AG10803 (cell line): ENCODE measurements around the gene MAP2.

ENCODE experiments used
- DNase-seq: peaks from one replicate; pipeline ENCODE4 v3.0.0; 2010; ENCODE audit warnings: low read depth
- H3K4me3 ChIP-seq: 2 replicates; pipeline ENCODE4 v1.5.1; 2011; ENCODE audit warnings: mild to moderate bottlenecking, low read length, control low read depth
- TF ChIP-seq, protein P1 (sequence below): conservative IDR thresholded peaks from 2 replicates; pipeline ENCODE4 v1.5.1; 2011; ENCODE audit warnings: mild to moderate bottlenecking, low read length, control low read depth, inconsistent platforms

The MAP2 gene

GRCh38 chr2:209463226-209463625 lies 39.4 kb downstream of the MAP2 start:
- H3K4me3 ChIP-seq, result no peak overlapping the region
- no peak for DNase-seq
- TF ChIP-seq, protein P1, sequence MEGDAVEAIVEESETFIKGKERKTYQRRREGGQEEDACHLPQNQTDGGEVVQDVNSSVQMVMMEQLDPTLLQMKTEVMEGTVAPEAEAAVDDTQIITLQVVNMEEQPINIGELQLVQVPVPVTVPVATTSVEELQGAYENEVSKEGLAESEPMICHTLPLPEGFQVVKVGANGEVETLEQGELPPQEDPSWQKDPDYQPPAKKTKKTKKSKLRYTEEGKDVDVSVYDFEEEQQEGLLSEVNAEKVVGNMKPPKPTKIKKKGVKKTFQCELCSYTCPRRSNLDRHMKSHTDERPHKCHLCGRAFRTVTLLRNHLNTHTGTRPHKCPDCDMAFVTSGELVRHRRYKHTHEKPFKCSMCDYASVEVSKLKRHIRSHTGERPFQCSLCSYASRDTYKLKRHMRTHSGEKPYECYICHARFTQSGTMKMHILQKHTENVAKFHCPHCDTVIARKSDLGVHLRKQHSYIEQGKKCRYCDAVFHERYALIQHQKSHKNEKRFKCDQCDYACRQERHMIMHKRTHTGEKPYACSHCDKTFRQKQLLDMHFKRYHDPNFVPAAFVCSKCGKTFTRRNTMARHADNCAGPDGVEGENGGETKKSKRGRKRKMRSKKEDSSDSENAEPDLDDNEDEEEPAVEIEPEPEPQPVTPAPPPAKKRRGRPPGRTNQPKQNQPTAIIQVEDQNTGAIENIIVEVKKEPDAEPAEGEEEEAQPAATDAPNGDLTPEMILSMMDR, result peak; percentile 24; the same call in 1 of the 2 replicates

GRCh38 chr2:209463835-209464234 lies 40.0 kb downstream of the MAP2 start:
- H3K4me3 ChIP-seq, result no peak overlapping the region
- no peak for DNase-seq
- TF ChIP-seq, protein P1, result no peak

DNA sequence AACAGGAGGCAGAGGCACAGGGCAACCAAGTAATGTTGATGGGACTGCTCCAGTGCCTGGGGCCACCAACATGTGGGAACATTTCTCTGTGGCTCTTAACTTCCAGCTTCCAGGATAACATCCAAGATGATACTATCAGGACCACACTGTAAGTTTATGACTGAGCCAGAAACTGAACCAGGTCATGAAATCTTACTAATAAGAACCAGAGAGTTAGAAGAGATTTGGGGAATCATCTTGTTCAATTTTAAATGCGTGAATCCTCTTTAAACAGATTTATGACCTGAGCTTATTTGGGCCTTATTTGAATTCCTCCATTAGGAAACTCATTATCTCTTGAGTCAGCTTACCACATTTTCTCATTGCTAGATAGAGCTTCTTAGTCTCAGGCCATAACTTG lies 45.0 kb downstream of the MAP2 start:
- DNase-seq, result peak; percentile 9
- H3K4me3 ChIP-seq, result no peak overlapping the region
- TF ChIP-seq, protein P1, result no peak

- no peak overlapping the region for H3K4me3 ChIP-seq
- DNase-seq, result no peak
- TF ChIP-seq, protein P1, result no peak
Observed at GRCh38 chr2:209469481-209469880, 45.6 kb downstream of the MAP2 start.

DNA sequence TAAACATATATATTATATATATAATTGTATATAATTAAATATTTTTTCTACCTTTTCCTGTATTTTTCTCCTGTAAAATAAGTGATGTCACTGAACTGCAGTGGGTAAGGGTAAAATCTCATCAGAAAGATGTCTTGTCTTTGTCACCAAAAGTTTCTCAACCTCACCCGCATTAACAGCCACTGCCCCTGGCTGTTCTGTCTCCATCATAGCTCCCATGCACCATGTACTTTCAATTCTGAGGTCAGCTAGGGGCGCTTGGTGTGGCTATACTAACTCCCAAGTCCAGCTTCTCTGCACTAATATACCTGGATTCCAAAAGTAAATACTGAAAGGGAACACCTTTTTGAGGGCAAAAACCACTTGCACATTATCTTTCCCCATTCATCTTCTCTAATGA lies 46.6 kb downstream of the MAP2 start:
- no peak for DNase-seq
- TF ChIP-seq, protein P1, result no peak
- no peak overlapping the region for H3K4me3 ChIP-seq

- H3K4me3 ChIP-seq, result no peak overlapping the region
- DNase-seq, result peak; percentile 17
- TF ChIP-seq, protein P1, result no peak
Observed at GRCh38 chr2:209471037-209471436, 47.2 kb downstream of the MAP2 start.

DNA sequence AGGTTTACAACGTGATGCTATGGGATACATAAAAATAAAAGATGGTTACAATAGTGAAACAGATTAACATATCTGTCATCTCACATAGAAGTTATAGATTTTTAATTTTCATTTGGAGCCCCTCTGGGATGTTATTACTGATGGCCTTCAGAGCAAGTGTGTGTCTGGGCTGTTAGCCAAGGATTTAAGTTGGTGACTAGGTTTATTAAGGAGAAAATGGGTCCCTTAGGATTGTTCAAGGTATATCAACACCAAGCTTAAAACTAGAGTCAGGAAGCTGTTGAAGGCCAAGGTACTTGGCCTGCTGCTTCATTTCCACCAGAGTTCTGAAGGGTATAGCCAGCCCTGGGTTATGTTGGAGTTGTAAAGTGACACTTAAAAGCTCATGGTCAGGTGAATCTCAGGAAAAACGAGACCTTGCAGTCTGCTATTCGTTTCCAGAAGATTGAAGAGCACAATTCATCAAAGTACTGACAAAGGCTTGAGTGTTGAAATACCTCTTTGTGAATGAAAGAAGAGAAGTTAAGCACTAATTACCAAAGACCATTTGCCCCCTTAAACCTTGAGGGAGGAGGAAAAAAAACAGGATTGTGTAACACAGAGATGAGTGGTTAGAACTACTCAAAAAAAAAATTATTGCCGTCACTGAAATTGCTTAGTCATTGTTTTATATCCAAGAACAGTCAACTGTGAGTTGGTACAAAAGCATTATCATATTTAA lies 48.4 kb downstream of the MAP2 start:
- peak; percentile 67 for DNase-seq
- H3K4me3 ChIP-seq, result no peak overlapping the region
- TF ChIP-seq, protein P1, result no peak
